Memory B cell (primary cell): ENCODE data around the gene CLC.
"Not testable (repeated sequence)": the region's sequence is repeated elsewhere in the genome, so short reads cannot be mapped to it uniquely, and the experiment has no call there.

Source experiments
- ATAC-seq: fragments of 150-1000 bp; cut with Tn5 transposase; 2 replicates; pipeline ENCODE4 v1.10.0; 2021; ENCODE audit warnings: low read depth, mild to moderate bottlenecking, moderate library complexity
- DNase-seq, 2 donors: peaks; one replicate each; pipeline ENCODE4 v3.0.0; 2022; ENCODE audit warnings: low spot score in 2 of 2
- H3K27ac Mint-ChIP-seq: one replicate; pipeline ENCODE4 v1.8.0; 2022; ENCODE audit warnings: mild to moderate bottlenecking, moderate library complexity, mixed read lengths
- H3K27me3 Mint-ChIP-seq: one replicate; pipeline ENCODE4 v1.8.0; 2022; ENCODE audit warnings: mixed read lengths
- H3K36me3 Mint-ChIP-seq: one replicate; pipeline ENCODE4 v1.8.0; 2022; ENCODE audit warnings: mild to moderate bottlenecking, mixed read lengths
- H3K4me1 Mint-ChIP-seq: one replicate; pipeline ENCODE4 v1.8.0; 2022; ENCODE audit warnings: mixed read lengths
- H3K4me3 Mint-ChIP-seq: one replicate; pipeline ENCODE4 v1.8.0; 2022; ENCODE audit warnings: mild to moderate bottlenecking, moderate library complexity, mixed read lengths
- H3K9me3 Mint-ChIP-seq: one replicate; pipeline ENCODE4 v1.8.0; 2022; ENCODE audit warnings: mixed read lengths

The CLC gene

GRCh38 chr19:39737891-39738290, at the start of gene CLC:
Gene CLC (minus strand): TSS chr19:39738029. CDS start chr19:39737952, 77 bp downstream.
- no peak within 1 kb of the TSS for H3K27ac Mint-ChIP-seq
- ATAC-seq (no peak), DNase-seq (no peak)
- no peaks in the 10 kb centered on the region for H3K4me1 Mint-ChIP-seq
- no peaks in the 10 kb centered on the region for H3K9me3 Mint-ChIP-seq
- H3K36me3 Mint-ChIP-seq, result no peaks in the 10 kb centered on the region
- no peak within 1 kb of the TSS for H3K4me3 Mint-ChIP-seq
- H3K27me3 Mint-ChIP-seq, result peaks cover 19% of the 10 kb centered on the region

GRCh38 chr19:39780894-39781293, 43.1 kb upstream of the CLC start:
- Mint-ChIP-seq H3K4me3 (no peak overlapping the region), H3K36me3 (no peaks in the 10 kb centered on the region), H3K27me3 (peaks cover 19% of the 10 kb centered on the region), H3K9me3 (no peaks in the 10 kb centered on the region), H3K4me1 (no peaks in the 10 kb centered on the region), H3K27ac (no peak overlapping the region)
- ATAC-seq (no peak), DNase-seq (no peak)

GRCh38 chr19:39778763-39779162, 40.9 kb upstream of the CLC start, which contains the start of gene LEUTX:
Gene LEUTX (plus strand): TSS chr19:39778854. CDS start chr19:39778921, 67 bp downstream.
- Mint-ChIP-seq H3K4me1 (no peaks in the 10 kb centered on the region), H3K4me3 (no peak within 1 kb of the TSS), H3K36me3 (no peaks in the 10 kb centered on the region), H3K27me3 (peaks cover 17% of the 10 kb centered on the region), H3K9me3 (no peaks in the 10 kb centered on the region), H3K27ac (no peak within 1 kb of the TSS)
- ATAC-seq (no peak), DNase-seq (no peak)

- Mint-ChIP-seq H3K36me3 (peaks cover 2% of the 10 kb centered on the region), H3K4me3 (no peak overlapping the region), H3K27ac (no peak overlapping the region), H3K27me3 (peaks cover 16% of the 10 kb centered on the region), H3K4me1 (no peaks in the 10 kb centered on the region), H3K9me3 (no peaks in the 10 kb centered on the region)
- no peak for ATAC-seq
- DNase-seq, result no peak
Observed at GRCh38 chr19:39768786-39769185, 31.0 kb upstream of the CLC start.

GRCh38 chr19:39768334-39768733, 30.5 kb upstream of the CLC start:
- Mint-ChIP-seq H3K4me3 (no peak overlapping the region), H3K9me3 (no peaks in the 10 kb centered on the region), H3K27me3 (peaks cover 18% of the 10 kb centered on the region), H3K27ac (no peak overlapping the region), H3K4me1 (no peaks in the 10 kb centered on the region), H3K36me3 (peaks cover 2% of the 10 kb centered on the region)
- DNase-seq, result no peak
- no peak for ATAC-seq

- peaks cover 4% of the 10 kb centered on the region for H3K36me3 Mint-ChIP-seq
- H3K4me3 Mint-ChIP-seq, result no peak overlapping the region
- no peaks in the 10 kb centered on the region for H3K9me3 Mint-ChIP-seq
- DNase-seq (peak in 1 of 2 donors; percentile 7), ATAC-seq (no peak)
- H3K4me1 Mint-ChIP-seq, result no peaks in the 10 kb centered on the region
- peaks cover 16% of the 10 kb centered on the region for H3K27me3 Mint-ChIP-seq
- no peak overlapping the region for H3K27ac Mint-ChIP-seq
Observed at GRCh38 chr19:39765091-39766076, 27.6 kb upstream of the CLC start.

- DNase-seq, ATAC-seq, H3K36me3 Mint-ChIP-seq, H3K4me1 Mint-ChIP-seq, H3K27ac Mint-ChIP-seq, H3K4me3 Mint-ChIP-seq, H3K9me3 Mint-ChIP-seq: not testable (repeated sequence)
- peaks cover 25% of the 10 kb centered on the region for H3K27me3 Mint-ChIP-seq
Observed at GRCh38 chr19:39761851-39762250, 24.0 kb upstream of the CLC start.

- no peaks in the 10 kb centered on the region for H3K9me3 Mint-ChIP-seq
- peaks cover 27% of the 10 kb centered on the region for H3K27me3 Mint-ChIP-seq
- ATAC-seq (no peak), DNase-seq (no peak)
- H3K4me1 Mint-ChIP-seq, result no peaks in the 10 kb centered on the region
- H3K36me3 Mint-ChIP-seq, result peaks cover 3% of the 10 kb centered on the region
- no peak overlapping the region for H3K4me3 Mint-ChIP-seq
- H3K27ac Mint-ChIP-seq, result no peak overlapping the region
Observed at GRCh38 chr19:39759457-39760184, 21.8 kb upstream of the CLC start.

GRCh38 chr19:39754971-39755370, 17.1 kb upstream of the CLC start:
- Mint-ChIP-seq H3K27me3 (peaks cover 17% of the 10 kb centered on the region), H3K4me1 (no peaks in the 10 kb centered on the region), H3K4me3 (no peak overlapping the region), H3K36me3 (peaks cover 1% of the 10 kb centered on the region), H3K9me3 (no peaks in the 10 kb centered on the region), H3K27ac (no peak overlapping the region)
- ATAC-seq, result no peak
- DNase-seq, result no peak

GRCh38 chr19:39754544-39754943, 16.7 kb upstream of the CLC start:
- peaks cover 1% of the 10 kb centered on the region for H3K36me3 Mint-ChIP-seq
- H3K9me3 Mint-ChIP-seq, result no peaks in the 10 kb centered on the region
- peaks cover 17% of the 10 kb centered on the region for H3K27me3 Mint-ChIP-seq
- DNase-seq (no peak), ATAC-seq (no peak)
- H3K4me3 Mint-ChIP-seq, result no peak overlapping the region
- no peak overlapping the region for H3K27ac Mint-ChIP-seq
- no peaks in the 10 kb centered on the region for H3K4me1 Mint-ChIP-seq

GRCh38 chr19:39752795-39753194, 15.0 kb upstream of the CLC start:
- Mint-ChIP-seq H3K9me3 (no peaks in the 10 kb centered on the region), H3K4me1 (no peaks in the 10 kb centered on the region)
- ATAC-seq, result no peak

GRCh38 chr19:39752390-39752789, 14.6 kb upstream of the CLC start:
- Mint-ChIP-seq H3K27me3 (peaks cover 12% of the 10 kb centered on the region), H3K4me1 (no peaks in the 10 kb centered on the region), H3K27ac (no peak overlapping the region), H3K9me3 (no peaks in the 10 kb centered on the region), H3K36me3 (peaks cover 1% of the 10 kb centered on the region), H3K4me3 (no peak overlapping the region)
- ATAC-seq (no peak), DNase-seq (no peak)

More at GRCh38 chr19:39752795-39753194, 15.0 kb upstream of the CLC start:
- H3K4me3 Mint-ChIP-seq, result no peak overlapping the region
- peaks cover 1% of the 10 kb centered on the region for H3K36me3 Mint-ChIP-seq
- DNase-seq, result no peak
- H3K27me3 Mint-ChIP-seq, result peaks cover 12% of the 10 kb centered on the region
- no peak overlapping the region for H3K27ac Mint-ChIP-seq

- Mint-ChIP-seq H3K27me3 (peaks cover 12% of the 10 kb centered on the region), H3K4me3 (no peak overlapping the region), H3K36me3 (peaks cover 1% of the 10 kb centered on the region), H3K4me1 (no peaks in the 10 kb centered on the region), H3K27ac (no peak overlapping the region), H3K9me3 (no peaks in the 10 kb centered on the region)
- DNase-seq, result no peak
- no peak for ATAC-seq
Observed at GRCh38 chr19:39749981-39750380, 12.2 kb upstream of the CLC start.

GRCh38 chr19:39746836-39747529, 9.2 kb upstream of the CLC start:
- Mint-ChIP-seq H3K27me3 (peaks cover 16% of the 10 kb centered on the region), H3K9me3 (peaks cover 1% of the 10 kb centered on the region), H3K4me1 (no peaks in the 10 kb centered on the region), H3K36me3 (peaks cover 3% of the 10 kb centered on the region), H3K27ac (no peak overlapping the region), H3K4me3 (no peak overlapping the region)
- no peak for ATAC-seq
- DNase-seq, result no peak
